H1 (cell line): ENCODE measurements around the gene UBASH3B. TPM values are rescaled to one million over a fixed set of nuclear protein-coding genes. Genes with fewer than 3 reads are reported as not detected.

ENCODE experiments used
- CHD7 ChIP-seq: fragments of 300-600 bp; sonication (generic); IDR thresholded peaks from 2 replicates; pipeline ENCODE4 v1.7.1; 2012; ENCODE audit warnings: low read length, moderate library complexity, mild to moderate bottlenecking, inconsistent platforms; ENCODE audit not compliant: insufficient replicate concordance
- NRF1 ChIP-seq: IDR thresholded peaks from 2 replicates; pipeline ENCODE4 v1.6.1; 2011; ENCODE audit warnings: mild to moderate bottlenecking, low read depth, low read length, improper control_type of control experiment
- polyA plus RNA-seq, 7 experiments: library from polyadenylated mRNA; depleted of rRNA in 3 of 7; stranded (reverse) in 5 of 7; unstranded in 2 of 7; fragments of >200 nt in 5 of 7; fragments of 200-250 nt in 2 of 7; gene quantifications; 1 replicate in 5 of 7; 2 replicates in 1 of 7; 4 replicates in 1 of 7; pipeline versions ENCODE4 v1.2.1 to v1.2.3, GENCODE V29; 2011 to 2013; ENCODE audit warnings: missing spikeins in 2 of 7, mixed read lengths in 2 of 7
- total RNA-seq: library from RNA; stranded (reverse); fragmentation: NEBNext Ultra II Directional; extraction: Animal tissue kit (Norgen Biotek cat#: 25700); gene quantifications from 2 replicates; pipeline ENCODE4 v1.2.1, GENCODE V29; 2021

Gene UBASH3B
- total and polyA plus RNA-seq, 2 of the 8 experiments (the other 6 are each of a cell fraction or from before 2014, with no cell fraction given), result 7.5 to 9.5 TPM

GRCh38 chr11:122749005-122749687 lies 93.6 kb downstream of the UBASH3B start (continued):
- TF ChIP-seq CHD7, result no peak
- no peak for TF ChIP-seq NRF1
